K562 (cell line): ENCODE measurements around the gene PRAMEF1. TPM values are rescaled to one million over a fixed set of nuclear protein-coding genes. Genes with fewer than 3 reads are reported as not detected.

Experiments
- ATAC-seq: fragments of 200-7000 bp; cut with Tn5 transposase; 3 replicates; pipeline ENCODE4 v1.9.1; 2020; ENCODE audit warnings: moderate library complexity
- BruUV-seq: library from RNA; stranded (reverse); fragments of 400-500 nt; replicated peaks from 2 replicates; lab custom pipeline; 2021; lab: Mats Ljungman, UMichigan
- CTCF ChIA-PET: fragments of 300-600 bp; formaldehyde crosslinking; extraction: SDS; loops from one replicate; lab custom pipeline; 2021; ENCODE audit warnings: low intra/inter-chr PET ratio; lab: Yijun Ruan, JAX
- POLR2A ChIA-PET: fragments of 300-600, 350-650 bp; sonication (Branson Sonifier 250); formaldehyde crosslinking; extraction: SDS; loops from one replicate; lab custom pipeline; 2021; ENCODE audit warnings: antibody characterized with exemption, inconsistent platforms; lab: Yijun Ruan, JAX
- DNase-seq, 4 experiments: peaks; one replicate each; pipeline versions ENCODE4 v3.0.0 to v3.0.0-alpha.2; 2011 to 2018; ENCODE audit warnings: low spot score in 3 of 4, mixed read lengths in 3 of 4; ENCODE audit errors: extremely low read depth in 1 of 4
- FAIRE-seq: peaks from 2 replicates; lab custom pipeline; 2011; peaks lifted over from hg19 to GRCh38; lab: Jason Lieb, UNC
- H2AFZ ChIP-seq: 2 replicates; pipeline ENCODE4 v1.6.0; 2011; ENCODE audit warnings: low read depth, low read length, control low read depth, inconsistent platforms
- H3K27ac ChIP-seq: fragments of 200-600 bp; 3 replicates; pipeline ENCODE4 v1.8.0; 2011; ENCODE audit warnings: low read depth, mild to moderate bottlenecking, control low read depth, inconsistent platforms, low read length, moderate library complexity, mixed read lengths; ENCODE audit errors: extremely low read depth
- H3K27me3 ChIP-seq, 2 experiments: fragments of 300-600 bp in 1 of 2; 2 replicates in 1 of 2; 3 replicates in 1 of 2; pipeline versions ENCODE4 v1.6.0 to v1.8.0; 2011; ENCODE audit warnings: inconsistent platforms in 2 of 2, low read length in 2 of 2, mild to moderate bottlenecking in 1 of 2, mixed read lengths in 1 of 2, moderate library complexity in 1 of 2; ENCODE audit not compliant: control insufficient read depth in 2 of 2, insufficient read depth in 2 of 2
- H3K36me3 ChIP-seq: fragments of 300-600 bp; 3 replicates; pipeline ENCODE4 v1.8.0; 2011; ENCODE audit warnings: mild to moderate bottlenecking, low read length, inconsistent platforms; ENCODE audit not compliant: control insufficient read depth, insufficient read depth
- H3K4me1 ChIP-seq, 2 experiments: fragments of 200-600 bp in 1 of 2; replicated peaks in 1 of 2; 2 replicates in 1 of 2; 3 replicates in 1 of 2; pipeline versions ENCODE4 v1.5.1 to v1.8.0; 2011; ENCODE audit warnings: inconsistent platforms in 2 of 2, low read length in 2 of 2, mild to moderate bottlenecking in 1 of 2, mixed read lengths in 1 of 2, moderate library complexity in 1 of 2; ENCODE audit not compliant: control insufficient read depth in 2 of 2, insufficient read depth in 2 of 2
- H3K4me2 ChIP-seq: 2 replicates; pipeline ENCODE4 v1.6.1; 2011; ENCODE audit warnings: low read length, control low read depth, inconsistent platforms, mixed read lengths; ENCODE audit not compliant: insufficient read depth
- H3K4me3 ChIP-seq: fragments of 200-600 bp; sonication (generic), shearing (Covaris generic); 2 replicates; pipeline ENCODE4 v1.5.1; 2016; ENCODE audit warnings: control low read depth, inconsistent platforms
- H3K79me2 ChIP-seq: fragments of 200-600 bp; 3 replicates; pipeline ENCODE4 v1.8.0; 2011; ENCODE audit warnings: low read length, inconsistent platforms; ENCODE audit not compliant: control insufficient read depth, insufficient read depth
- H3K9ac ChIP-seq, 2 experiments: 2 replicates each; pipeline versions ENCODE4 v1.6.0 to v1.6.1; 2011; ENCODE audit warnings: low read depth in 2 of 2, low read length in 2 of 2, control low read depth in 1 of 2, inconsistent platforms in 1 of 2, mild to moderate bottlenecking in 1 of 2, mixed read lengths in 1 of 2; ENCODE audit not compliant: insufficient read depth in 1 of 2
- H3K9me1 ChIP-seq: one replicate; pipeline ENCODE4 v1.6.0; 2011; ENCODE audit warnings: inconsistent platforms, mild to moderate bottlenecking, low read length, moderate library complexity; ENCODE audit not compliant: control insufficient read depth, insufficient read depth
- H3K9me3 ChIP-seq: replicated peaks from 2 replicates; pipeline ENCODE4 v1.5.1; 2011; ENCODE audit warnings: low read depth, low read length, inconsistent platforms; ENCODE audit not compliant: control insufficient read depth, insufficient read depth
- H4K20me1 ChIP-seq: replicated peaks from 2 replicates; pipeline ENCODE4 v1.6.1; 2011; ENCODE audit warnings: low read length, inconsistent platforms, mixed read lengths; ENCODE audit not compliant: control insufficient read depth, insufficient read depth
- CREBBP ChIP-seq: IDR thresholded peaks from one replicate; pipeline ENCODE4 v1.6.1; 2012; ENCODE audit warnings: low read depth, mild to moderate bottlenecking, control low read depth, inconsistent platforms, low read length
- E2F1 ChIP-seq: sonication (generic); formaldehyde crosslinking; IDR thresholded peaks from 2 replicates; pipeline ENCODE4 v1.8.1; 2023; ENCODE audit warnings: mild to moderate bottlenecking, missing genetic modification reagents, moderate library complexity
- HDAC8 ChIP-seq: fragments of 450-650 bp; IDR thresholded peaks from 2 replicates; pipeline ENCODE4 v1.6.1; 2016; ENCODE audit warnings: mild to moderate bottlenecking, missing genetic modification characterization, moderate library complexity, missing compliant biosample characterization
- HMBOX1 ChIP-seq: sonication (generic); IDR thresholded peaks from 2 replicates; pipeline ENCODE4 v1.6.1; 2016
- KAT8 ChIP-seq: fragments of 450-650 bp; IDR thresholded peaks from 2 replicates; pipeline ENCODE4 v1.6.1; 2016; ENCODE audit warnings: low read depth, mild to moderate bottlenecking
- KLF13 ChIP-seq: fragments of 450-650 bp; IDR thresholded peaks from 2 replicates; pipeline ENCODE4 v1.6.1; 2016; ENCODE audit warnings: missing genetic modification characterization, low read depth, mild to moderate bottlenecking, missing compliant biosample characterization, moderate library complexity, borderline replicate concordance
- MED1 ChIP-seq: sonication (generic); formaldehyde crosslinking; IDR thresholded peaks from 2 replicates; pipeline ENCODE4 v1.8.1; 2023; ENCODE audit warnings: missing genetic modification reagents, borderline replicate concordance
- NKRF ChIP-seq: fragments of 450-650 bp; IDR thresholded peaks from 2 replicates; pipeline ENCODE4 v1.6.1; 2016; ENCODE audit warnings: borderline replicate concordance
- SP2 ChIP-seq: IDR thresholded peaks from 2 replicates; pipeline ENCODE4 v1.6.1; 2011; ENCODE audit warnings: mild to moderate bottlenecking, low read depth, low read length, moderate library complexity; ENCODE audit not compliant: poor library complexity, severe bottlenecking; ENCODE audit errors: extremely low read depth
- ZBTB49 ChIP-seq: sonication (generic); formaldehyde crosslinking; IDR thresholded peaks from 2 replicates; pipeline ENCODE4 v1.8.0; 2022; ENCODE audit warnings: missing genetic modification reagents, mild to moderate bottlenecking, borderline replicate concordance
- ZNF551 ChIP-seq: fragments of 250-450 bp; sonication (Bioruptor Pico); IDR thresholded peaks from 2 replicates; pipeline ENCODE4 v1.5.0; 2021; ENCODE audit warnings: mild to moderate bottlenecking, moderate library complexity
- ZNF778 ChIP-seq: fragments of 450-650 bp; formaldehyde crosslinking; IDR thresholded peaks from 2 replicates; pipeline ENCODE4 v1.4.0; 2020; ENCODE audit warnings: mild to moderate bottlenecking, moderate library complexity
- WGBS: fragments of 100-300 bp; shearing (Covaris generic); methylation state at CpG from one replicate; pipeline ENCODE4 v1.1.6; 2016; ENCODE audit warnings: low coverage, mixed read lengths; ENCODE audit not compliant: insufficient coverage; ENCODE audit errors: missing lambda C conversion rate; 5-methylcytosine and 5-hydroxymethylcytosine counted together
- in situ Hi-C: fragments of 300-500 bp; cut with MboI; formaldehyde crosslinking; loops from 4 replicates; pipeline ENCODE4 v1.15.0; 2018; ENCODE audit warnings: inconsistent platforms, mixed read lengths
- intact Hi-C: fragments of 100-400 bp; cut with micrococcal nuclease; formaldehyde crosslinking; loops from 2 replicates; pipeline ENCODE4 v1.14.2; 2022
- polyA plus RNA-seq, 8 experiments: library from polyadenylated mRNA; depleted of rRNA in 4 of 8; stranded (reverse) in 5 of 8; unstranded in 3 of 8; fragments of >200 nt; fragmentation: Nextera tagmentation in 2 of 8; fragmentation: Illumina TruSeq in 1 of 8; extraction: Ambion mirVana in 2 of 8; extraction: Trizol in 1 of 8; gene quantifications; 2 replicates each; pipeline versions ENCODE4 v1.2.1 to v1.2.3, GENCODE V29; 2011 to 2014; ENCODE audit warnings: inconsistent platforms in 1 of 8, missing spikeins in 1 of 8
- total RNA-seq, 7 experiments: library from RNA; depleted of rRNA in 6 of 7; stranded (reverse); fragments of >200 nt in 6 of 7; fragmentation: Illumina TruSeq in 2 of 7; extraction: Trizol in 2 of 7; gene quantifications; 2 replicates each; pipeline versions ENCODE4 v1.2.1 to v1.2.3, GENCODE V29; 2011 to 2021; ENCODE audit warnings: low replicate concordance in 1 of 7

The PRAMEF1 gene
- total and polyA plus RNA-seq, 9 of the 15 experiments (the other 6 are each of a cell fraction or from before 2014, with no cell fraction given) = not detected

- CTCF ChIA-PET = no interaction called here
- in situ Hi-C loops = no loop called here
- no peak for TF ChIP-seq ZBTB49 (CRISPR knock-in tag)
- no peak for TF ChIP-seq CREBBP
- TF ChIP-seq E2F1 = no peak
- no peak for TF ChIP-seq ZNF551
- TF ChIP-seq KAT8 = no peak
- no peak for TF ChIP-seq SP2
- no peak for TF ChIP-seq HMBOX1
- TF ChIP-seq KLF13 (tag) = no peak
- TF ChIP-seq HDAC8 = no peak
- no peak for TF ChIP-seq MED1 (CRISPR knock-in tag)
- no peak for TF ChIP-seq NKRF
- no peak for TF ChIP-seq ZNF778 (CRISPR knock-in tag)
These were observed 27.2 kb upstream of the PRAMEF1 start for GRCh38 chr1:12764016-12764415.

More at GRCh38 chr1:12764016-12764415, 27.2 kb upstream of the PRAMEF1 start:
- H3K9me3 ChIP-seq = no peaks in the 10 kb centered on the region
- POLR2A ChIA-PET = interaction anchor here (0.6 to 1.0 kb wide), 4 partner anchors 13 to 785 kb away, joined by 3 to 6 read pairs (median 3); no protein-coding TSS in a partner anchor
- DNase-seq (no peak), FAIRE-seq (no peak), ATAC-seq (no peak)
- intact Hi-C loops = no loop called here
- H4K20me1 ChIP-seq = no peaks in the 10 kb centered on the region
- BruUV-seq = no TSS peak
- no peak overlapping the region for H2AFZ ChIP-seq
- 1% methylated on average over 5 of the region's 5 CpGs for WGBS
- H3K79me2 ChIP-seq = no peaks in the 10 kb centered on the region
- H3K27me3 ChIP-seq = peaks cover 5 to 31% of the 10 kb centered on the region in 2 experiments; a peak in 3 of 5 replicates
- H3K4me2 ChIP-seq = no peak overlapping the region
- no peak overlapping the region for H3K27ac ChIP-seq
- no peak overlapping the region for H3K4me3 ChIP-seq
- no peaks in the 10 kb centered on the region for H3K4me1 ChIP-seq
- no peak overlapping the region for H3K9ac ChIP-seq
- no peaks in the 10 kb centered on the region for H3K9me1 ChIP-seq
- no peaks in the 10 kb centered on the region for H3K36me3 ChIP-seq
